Measurements from ENCODE around the gene ATP11A.

Gene ATP11A

DNA sequence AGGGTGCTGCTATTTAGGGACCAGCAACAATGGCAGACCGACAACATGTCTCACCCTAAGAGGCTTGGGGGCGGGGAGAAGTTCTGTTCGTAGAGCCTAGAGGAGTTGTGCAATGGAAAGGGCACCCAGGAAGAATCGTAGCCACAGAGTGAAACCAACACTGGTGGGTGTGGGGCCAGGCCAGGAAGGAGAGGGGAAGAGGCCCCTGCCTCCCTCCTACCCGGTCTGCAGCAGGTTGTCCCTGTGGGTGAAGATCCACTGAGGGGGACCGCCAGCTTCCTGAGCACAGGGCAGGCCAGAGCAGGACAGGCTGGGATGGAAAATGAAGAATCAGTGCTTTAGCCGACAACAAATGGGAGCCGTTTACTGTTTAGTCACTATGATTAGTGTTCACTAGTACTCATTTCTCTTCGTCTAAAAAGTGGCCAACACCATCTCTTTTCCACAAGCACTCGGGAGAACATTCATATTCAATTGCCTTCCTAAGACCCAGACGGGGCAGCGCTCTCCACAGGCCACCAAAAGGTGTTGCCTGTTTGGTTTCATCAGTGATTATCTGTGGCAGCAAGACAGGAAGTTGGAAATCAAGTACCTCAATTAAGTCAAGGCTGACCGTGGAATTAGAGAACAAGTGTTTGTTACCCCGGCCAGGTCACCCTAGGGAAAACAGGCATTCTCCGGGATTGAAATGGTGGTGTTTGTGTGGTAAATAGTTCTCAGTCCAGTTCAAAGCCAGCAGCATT lies 1.1 kb upstream of the ATP11A start:
- Histone ChIP-seq H4K20me1 (ENCODE audit: insufficient read depth, low read length) (no peaks in the 10 kb centered on the region), H3K79me2 (ENCODE audit: low read length) (peaks cover 29% of the 10 kb centered on the region), H3K4me1 (ENCODE audit: low read length) (peaks cover 14% of the 10 kb centered on the region; the same call in 1 of the 2 replicates), H3K4me2 (ENCODE audit: low read depth, low read length) (peak overlapping the region; percentile 78; the same call in 1 of the 2 replicates), H3K27ac (ENCODE audit: low read length) (no peak overlapping the region; the same call in 1 of the 2 replicates), H3K27me3 (replicated peaks; ENCODE audit: insufficient read depth, low read length) (no peaks in the 10 kb centered on the region), H3K9me3 (replicated peaks; ENCODE audit: insufficient read depth, low read length) (no peaks in the 10 kb centered on the region), H3K4me3 (ENCODE audit: low read length) (peak overlapping the region; percentile 79), H3K9me2 (replicated peaks; ENCODE audit: insufficient read depth, low read length) (no peaks in the 10 kb centered on the region), H3F3A (ENCODE audit: insufficient read depth, low read length) (peaks cover 16% of the 10 kb centered on the region), H3K36me3 (replicated peaks; ENCODE audit: insufficient read depth, low read length) (no peaks in the 10 kb centered on the region), H2AFZ (ENCODE audit: low read length) (peak overlapping the region; percentile 99), H3K9ac (ENCODE audit: low read length) (peak overlapping the region; percentile 70; the same call in 1 of the 2 replicates)
- TF ChIP-seq, protein P1, sequence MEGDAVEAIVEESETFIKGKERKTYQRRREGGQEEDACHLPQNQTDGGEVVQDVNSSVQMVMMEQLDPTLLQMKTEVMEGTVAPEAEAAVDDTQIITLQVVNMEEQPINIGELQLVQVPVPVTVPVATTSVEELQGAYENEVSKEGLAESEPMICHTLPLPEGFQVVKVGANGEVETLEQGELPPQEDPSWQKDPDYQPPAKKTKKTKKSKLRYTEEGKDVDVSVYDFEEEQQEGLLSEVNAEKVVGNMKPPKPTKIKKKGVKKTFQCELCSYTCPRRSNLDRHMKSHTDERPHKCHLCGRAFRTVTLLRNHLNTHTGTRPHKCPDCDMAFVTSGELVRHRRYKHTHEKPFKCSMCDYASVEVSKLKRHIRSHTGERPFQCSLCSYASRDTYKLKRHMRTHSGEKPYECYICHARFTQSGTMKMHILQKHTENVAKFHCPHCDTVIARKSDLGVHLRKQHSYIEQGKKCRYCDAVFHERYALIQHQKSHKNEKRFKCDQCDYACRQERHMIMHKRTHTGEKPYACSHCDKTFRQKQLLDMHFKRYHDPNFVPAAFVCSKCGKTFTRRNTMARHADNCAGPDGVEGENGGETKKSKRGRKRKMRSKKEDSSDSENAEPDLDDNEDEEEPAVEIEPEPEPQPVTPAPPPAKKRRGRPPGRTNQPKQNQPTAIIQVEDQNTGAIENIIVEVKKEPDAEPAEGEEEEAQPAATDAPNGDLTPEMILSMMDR (IDR thresholded peaks at IDR 0.05; ENCODE audit: low read length) = no peak
- TF ChIP-seq EZH2phosphoT487 (IDR thresholded peaks at IDR 0.05; ENCODE audit: low read length) = no peak
- TF ChIP-seq EZH2 (optimal IDR thresholded peaks at IDR 0.05; ENCODE audit: low read depth, low read length) = no peak
- no peak for DNase-seq

DNA sequence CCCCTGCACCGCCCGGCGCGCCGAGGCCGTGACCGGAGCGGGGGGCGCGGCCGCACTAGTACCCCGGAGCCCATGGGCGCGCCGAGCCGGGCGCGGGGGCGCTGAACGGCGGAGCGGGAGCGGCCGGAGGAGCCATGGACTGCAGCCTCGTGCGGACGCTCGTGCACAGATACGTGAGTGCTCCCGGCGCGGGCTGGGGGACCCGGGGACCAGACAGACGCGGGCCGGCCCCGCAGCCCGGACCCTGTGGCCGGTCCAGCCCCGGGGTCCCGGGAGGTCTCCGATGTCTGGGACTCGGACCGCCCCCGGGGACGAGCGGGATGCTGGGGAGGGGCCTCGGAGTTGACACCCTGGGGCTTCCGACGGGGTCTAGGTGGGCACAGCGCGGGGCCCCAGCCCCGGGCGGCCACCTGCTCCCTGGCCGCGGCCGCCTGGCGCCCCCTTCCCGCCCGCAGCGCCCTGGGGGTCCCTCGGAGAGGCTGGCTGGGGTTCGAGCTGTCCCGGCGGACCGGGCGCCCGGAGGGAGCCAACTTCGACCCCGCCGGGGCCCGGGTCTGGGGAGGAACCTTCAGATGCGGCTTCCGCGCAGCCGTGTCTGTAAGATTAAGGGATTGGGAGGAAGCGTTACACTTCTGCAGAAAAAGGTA lies 568 bp downstream of the ATP11A start:
- peak overlapping the region; percentile 57 for H2AFZ ChIP-seq (ENCODE audit: low read length)
- peaks cover 14% of the 10 kb centered on the region; the same call in 1 of the 2 replicates for H3K4me1 ChIP-seq (ENCODE audit: low read length)
- no peaks in the 10 kb centered on the region for H3K9me2 ChIP-seq (replicated peaks; ENCODE audit: insufficient read depth, low read length)
- H3K36me3 ChIP-seq (replicated peaks; ENCODE audit: insufficient read depth, low read length) = no peaks in the 10 kb centered on the region
- peak; percentile 37 for DNase-seq
- H4K20me1 ChIP-seq (ENCODE audit: insufficient read depth, low read length) = no peaks in the 10 kb centered on the region
- H3F3A ChIP-seq (ENCODE audit: insufficient read depth, low read length) = peaks cover 21% of the 10 kb centered on the region
- H3K27me3 ChIP-seq (replicated peaks; ENCODE audit: insufficient read depth, low read length) = no peaks in the 10 kb centered on the region
- peak overlapping the region; percentile 54 for H3K9ac ChIP-seq (ENCODE audit: low read length)
- TF ChIP-seq EZH2phosphoT487 (IDR thresholded peaks at IDR 0.05; ENCODE audit: low read length) = no peak
- TF ChIP-seq, protein P1 (IDR thresholded peaks at IDR 0.05; ENCODE audit: low read length) = no peak
- TF ChIP-seq EZH2 (optimal IDR thresholded peaks at IDR 0.05; ENCODE audit: low read depth, low read length) = no peak
- H3K79me2 ChIP-seq (ENCODE audit: low read length) = peaks cover 46% of the 10 kb centered on the region
- no peaks in the 10 kb centered on the region for H3K9me3 ChIP-seq (replicated peaks; ENCODE audit: insufficient read depth, low read length)
- H3K27ac ChIP-seq (ENCODE audit: low read length) = peak overlapping the region; percentile 23; the same call in 1 of the 2 replicates
- peak overlapping the region; percentile 79 for H3K4me2 ChIP-seq (ENCODE audit: low read depth, low read length)
- peak overlapping the region; percentile 67 for H3K4me3 ChIP-seq (ENCODE audit: low read length)

DNA sequence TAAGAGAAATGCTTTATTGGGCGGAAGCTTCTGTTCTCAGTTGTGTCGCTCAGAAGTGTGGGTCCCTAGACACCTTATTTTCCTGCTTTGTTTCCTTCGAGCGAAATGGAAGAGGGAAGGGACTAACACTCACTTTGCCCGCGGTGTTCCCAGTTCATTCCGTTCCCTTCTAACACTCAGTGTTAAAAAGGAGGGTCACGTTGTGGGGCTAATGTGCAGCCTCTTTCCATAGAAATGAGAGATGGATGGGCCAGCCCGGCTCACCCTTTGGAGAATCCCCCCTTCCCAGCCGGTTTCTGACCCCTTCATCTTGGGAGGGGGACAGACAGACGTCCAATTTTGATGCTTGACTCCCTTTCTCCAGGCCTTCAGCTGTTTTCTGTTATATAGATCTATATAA lies 2.3 kb downstream of the ATP11A start:
- Histone ChIP-seq H4K20me1 (ENCODE audit: insufficient read depth, low read length) (no peaks in the 10 kb centered on the region), H3K9me2 (replicated peaks; ENCODE audit: insufficient read depth, low read length) (no peaks in the 10 kb centered on the region), H3F3A (ENCODE audit: insufficient read depth, low read length) (peaks cover 21% of the 10 kb centered on the region), H3K9me3 (replicated peaks; ENCODE audit: insufficient read depth, low read length) (no peaks in the 10 kb centered on the region), H3K4me3 (ENCODE audit: low read length) (peak overlapping the region; percentile 67), H3K79me2 (ENCODE audit: low read length) (peaks cover 63% of the 10 kb centered on the region), H3K4me1 (ENCODE audit: low read length) (peaks cover 14% of the 10 kb centered on the region; the same call in 1 of the 2 replicates), H2AFZ (ENCODE audit: low read length) (no peak overlapping the region), H3K27me3 (replicated peaks; ENCODE audit: insufficient read depth, low read length) (no peaks in the 10 kb centered on the region), H3K4me2 (ENCODE audit: low read depth, low read length) (peak overlapping the region; percentile 79), H3K9ac (ENCODE audit: low read length) (no peak overlapping the region), H3K36me3 (replicated peaks; ENCODE audit: insufficient read depth, low read length) (no peaks in the 10 kb centered on the region), H3K27ac (ENCODE audit: low read length) (no peak overlapping the region)
- TF ChIP-seq EZH2phosphoT487 (IDR thresholded peaks at IDR 0.05; ENCODE audit: low read length) (no peak), EZH2 (optimal IDR thresholded peaks at IDR 0.05; ENCODE audit: low read depth, low read length) (no peak)
- TF ChIP-seq, protein P1 (IDR thresholded peaks at IDR 0.05; ENCODE audit: low read length) = no peak
- no peak for DNase-seq
